Hematopoietic multipotent progenitor cell treated with erythropoietin and hydrocortisone succinate and interleukin-3 and kit ligand, for 6 days (in vitro differentiated cells): ENCODE data around the gene KIAA1958.

Experiments
- DNase-seq: peaks from one replicate; pipeline ENCODE4 v3.0.0-alpha.2; 2015

Gene KIAA1958

GRCh38 chr9:112533660-112534059 is 47.0 kb downstream of the KIAA1958 start:
- no peak for DNase-seq

GRCh38 chr9:112535301-112535700 is 48.7 kb downstream of the KIAA1958 start:
- DNase-seq, result no peak

GRCh38 chr9:112535811-112536210 is 49.2 kb downstream of the KIAA1958 start:
- DNase-seq, result no peak

GRCh38 chr9:112537561-112537960 is 50.9 kb downstream of the KIAA1958 start:
- DNase-seq, result no peak

- no peak for DNase-seq
These were observed 54.2 kb downstream of the KIAA1958 start for GRCh38 chr9:112540800-112541199.

GRCh38 chr9:112541685-112542084 is 55.1 kb downstream of the KIAA1958 start:
- peak; percentile 63 for DNase-seq

- DNase-seq, result no peak
These were observed 56.1 kb downstream of the KIAA1958 start for GRCh38 chr9:112542593-112543292.

GRCh38 chr9:112544477-112544876 is 57.9 kb downstream of the KIAA1958 start:
- no peak for DNase-seq

- DNase-seq, result no peak
These were observed 58.6 kb downstream of the KIAA1958 start for GRCh38 chr9:112545237-112545636.

GRCh38 chr9:112546149-112547012 is 59.8 kb downstream of the KIAA1958 start:
- peak; percentile 14 for DNase-seq

- DNase-seq, result peak; percentile 23
These were observed 61.4 kb downstream of the KIAA1958 start for GRCh38 chr9:112548051-112548440.

GRCh38 chr9:112548836-112549595 is 62.4 kb downstream of the KIAA1958 start:
- DNase-seq, result no peak

GRCh38 chr9:112550531-112550930 is 63.9 kb downstream of the KIAA1958 start:
- DNase-seq, result no peak

GRCh38 chr9:112551641-112552040 is 65.0 kb downstream of the KIAA1958 start:
- DNase-seq, result no peak

- no peak for DNase-seq
These were observed 65.8 kb downstream of the KIAA1958 start for GRCh38 chr9:112552229-112553056.

- no peak for DNase-seq
These were observed 66.7 kb downstream of the KIAA1958 start for GRCh38 chr9:112553256-112553826.

- no peak for DNase-seq
These were observed 67.9 kb downstream of the KIAA1958 start for GRCh38 chr9:112554516-112554915.

GRCh38 chr9:112555101-112555643 is 68.5 kb downstream of the KIAA1958 start:
- no peak for DNase-seq

GRCh38 chr9:112555844-112556482 is 69.3 kb downstream of the KIAA1958 start:
- DNase-seq, result no peak

- peak; percentile 38 for DNase-seq
These were observed 70.1 kb downstream of the KIAA1958 start for GRCh38 chr9:112556497-112557442.
